Psoas muscle (tissue), 8 donors: Measurements from ENCODE around the gene MRPL19. TPM values are rescaled to one million over a fixed set of nuclear protein-coding genes. Genes with fewer than 3 reads are reported as not detected.

ENCODE experiments used
- ATAC-seq, 4 donors: fragments of 200-7000 bp; cut with Tn5 transposase; one replicate each; pipeline ENCODE4 v1.9.1; 2020; ENCODE audit warnings: moderate library complexity in 3 of 4, mild to moderate bottlenecking in 2 of 4
- DNase-seq, 2 donors: peaks; one replicate each; pipeline ENCODE4 v3.0.0-alpha.2; 2020
- H3K27ac ChIP-seq: fragments of 200-600 bp; one replicate; pipeline ENCODE4 v1.8.0; 2022
- H3K27me3 ChIP-seq, 3 donors: fragments of 200-600 bp in 1 of 3; one replicate each; pipeline versions ENCODE4 v1.6.1 to v1.8.0; 2013 to 2022; ENCODE audit warnings: low read length in 2 of 3, mild to moderate bottlenecking in 2 of 3, moderate library complexity in 1 of 3; ENCODE audit not compliant: insufficient read depth in 3 of 3
- H3K36me3 ChIP-seq, 2 donors: fragments of 200-600 bp in 1 of 2; one replicate each; pipeline versions ENCODE4 v1.6.1 to v1.8.0; 2013 to 2022; ENCODE audit warnings: low read depth in 1 of 2, mild to moderate bottlenecking in 1 of 2, moderate library complexity in 1 of 2; ENCODE audit not compliant: insufficient read depth in 1 of 2
- H3K4me1 ChIP-seq: fragments of 200-600 bp; one replicate; pipeline ENCODE4 v1.8.0; 2022
- H3K4me3 ChIP-seq: fragments of 200-600 bp; one replicate; pipeline ENCODE4 v1.8.0; 2022; ENCODE audit warnings: mild to moderate bottlenecking
- H3K9me3 ChIP-seq: fragments of 200-600 bp; one replicate; pipeline ENCODE4 v1.8.0; 2022
- CTCF ChIP-seq: fragments of 200-600 bp; IDR thresholded peaks from one replicate; pipeline ENCODE4 v1.8.0; 2022; ENCODE audit warnings: antibody characterized with exemption
- WGBS, 3 donors: extraction: QIAGEN DNeasy Blood & Tissue Kit; methylation state at CpG; one replicate each; pipeline versions ENCODE4 v1.1.6 to v1.1.7; 2013; 5-methylcytosine and 5-hydroxymethylcytosine counted together
- intact Hi-C, 2 donors: fragments of 100-400 bp; cut with DNase I; formaldehyde crosslinking; loops; one replicate each; pipeline versions ENCODE4 v1.11.0 to v1.14.2; 2022
- polyA plus RNA-seq, 3 donors: library from polyadenylated mRNA; stranded (reverse); fragments of 200-250 nt; gene quantifications; one replicate each; pipeline ENCODE4 v1.2.3, GENCODE V29; 2013
- total RNA-seq, 4 donors: library from RNA; stranded (reverse); fragmentation: NEBNext Ultra II Directional in 2 of 4; extraction: Animal tissue kit (Norgen Biotek cat#: 25700) in 2 of 4; gene quantifications; one replicate each; pipeline versions ENCODE4 v1.2.1 to v1.2.4, GENCODE V29; 2021 to 2023
- donor health status: healthy with polysubstance abuse.
- donor health status: DM: no; HTN: no; CAD: no; lungs with moderate emphysema.
- donor health status: Bipolar disorder and iron deficiency.
- donor health status: healthy.
- donor health status: DM: yes; HTN: yes; CAD: no.
- donor health status: DM: no; HTN: no; CAD: no.
- donor health status: DM: no; HTN: no; CAD: no.
- donor health status: DM: yes; HTN: yes; CAD: no.

The MRPL19 gene
- total and polyA plus RNA-seq, 7 donors = 32.4 to 88.1 (median 68.6) TPM

GRCh38 chr2:75605770-75606529 is 40.6 kb upstream of the MRPL19 start:
- H3K4me1 ChIP-seq = no peaks in the 10 kb centered on the region
- intact Hi-C loops = loop anchor here (5.0 to 10.0 kb wide), 4 partner anchors 141 to 689 kb away; no protein-coding TSS in a partner anchor
- H3K4me3 ChIP-seq = no peak overlapping the region
- TF ChIP-seq CTCF = no peak
- peaks cover 0 to 29% (median 1%) of the 10 kb centered on the region in 3 donors for H3K27me3 ChIP-seq
- no peak overlapping the region for H3K27ac ChIP-seq
- ATAC-seq = no peak
- no peak for DNase-seq
- no peaks in the 10 kb centered on the region for H3K9me3 ChIP-seq
- no peaks in the 10 kb centered on the region for H3K36me3 ChIP-seq
- 33 to 54% (median 46%) methylated on average over 6 of the region's 6 CpGs for WGBS, 3 donors

DNA sequence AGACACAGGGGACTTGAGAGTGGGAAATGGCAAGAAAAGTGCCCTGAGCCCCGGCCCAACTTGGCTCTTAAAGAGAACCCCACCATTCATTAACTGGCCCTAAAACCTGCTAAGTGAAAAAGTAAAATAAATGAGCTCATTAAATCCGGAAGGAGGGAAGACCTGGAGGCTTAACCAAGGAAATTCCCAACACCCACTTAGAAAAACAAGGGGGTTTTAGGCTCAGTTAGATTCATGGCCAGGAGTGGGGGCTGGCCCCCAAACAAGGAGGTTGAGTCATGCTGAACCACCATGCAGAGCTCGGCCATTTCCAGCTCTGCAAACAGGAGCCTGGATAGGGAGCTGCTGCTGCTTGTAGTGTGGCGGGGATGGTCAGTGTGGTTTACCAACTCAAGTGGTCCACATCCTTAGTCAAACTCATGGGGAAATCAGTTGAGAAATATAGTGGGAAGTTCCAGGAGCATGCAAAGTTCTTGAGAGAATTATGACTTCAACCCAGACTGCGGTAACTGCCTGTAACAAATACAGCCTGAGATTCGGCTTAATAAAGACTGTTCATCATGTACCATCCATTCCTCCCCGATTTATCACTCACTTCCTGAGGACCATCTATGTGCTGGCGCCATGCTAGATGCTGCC is 39.7 kb upstream of the MRPL19 start:
- TF ChIP-seq CTCF = no peak
- H3K27me3 ChIP-seq = peaks cover 0 to 29% (median 1%) of the 10 kb centered on the region in 3 donors
- no peak overlapping the region for H3K4me3 ChIP-seq
- 81 to 87% (median 87%) methylated on average over 8 of the region's 8 CpGs for WGBS, 3 donors
- no peaks in the 10 kb centered on the region for H3K4me1 ChIP-seq
- intact Hi-C loops = loop anchor here (5.0 to 10.0 kb wide), 4 partner anchors 142 to 690 kb away; no protein-coding TSS in a partner anchor
- DNase-seq (no peak), ATAC-seq (no peak)
- H3K9me3 ChIP-seq = no peaks in the 10 kb centered on the region
- H3K27ac ChIP-seq = no peak overlapping the region
- no peaks in the 10 kb centered on the region for H3K36me3 ChIP-seq

- Histone ChIP-seq H3K27me3 (peaks cover 0 to 29% (median 1%) of the 10 kb centered on the region in 3 donors), H3K4me3 (no peak overlapping the region), H3K9me3 (no peaks in the 10 kb centered on the region), H3K36me3 (no peaks in the 10 kb centered on the region), H3K27ac (no peak overlapping the region), H3K4me1 (no peaks in the 10 kb centered on the region)
- WGBS, 3 donors = 88 to 93% (median 93%) methylated on average over 3 of the region's 3 CpGs
- no peak for TF ChIP-seq CTCF
- intact Hi-C loops = loop anchor here (5.0 to 10.0 kb wide), 4 partner anchors 143 to 690 kb away; no protein-coding TSS in a partner anchor
- DNase-seq (no peak), ATAC-seq (no peak)
These were observed 39.2 kb upstream of the MRPL19 start for GRCh38 chr2:75607400-75607798.

DNA sequence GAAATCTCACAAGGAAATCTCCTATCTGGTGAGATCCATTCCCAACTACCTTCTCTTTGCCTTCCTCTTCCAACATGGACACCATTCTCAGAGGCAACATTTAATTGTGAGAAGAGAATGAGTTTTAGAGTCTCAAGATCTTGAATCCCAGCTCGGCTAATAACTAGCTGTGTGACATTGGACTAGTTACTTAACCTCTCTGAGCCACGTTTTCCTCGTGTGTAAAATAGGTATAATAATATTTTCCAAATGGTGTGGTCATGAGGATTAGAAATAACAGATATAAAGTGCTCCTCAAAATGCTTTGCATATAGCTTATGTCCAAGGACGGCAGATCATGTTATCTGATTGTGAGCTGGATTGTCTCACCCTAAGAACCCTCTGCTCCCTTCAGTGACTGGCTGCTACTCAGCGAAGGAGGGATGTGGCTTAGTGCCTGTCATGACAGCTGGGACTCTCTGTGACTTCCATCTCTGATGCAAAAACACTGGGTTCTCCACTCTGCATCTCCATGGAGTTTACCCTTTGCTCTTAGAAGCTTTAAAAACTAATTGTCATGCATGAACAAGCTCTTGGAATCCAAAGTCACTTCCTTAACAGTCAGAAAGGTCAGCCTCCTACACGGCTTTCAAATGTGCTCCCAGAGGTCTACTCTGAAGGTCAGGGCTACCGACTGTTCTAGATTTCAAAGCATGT is 38.4 kb upstream of the MRPL19 start:
- Histone ChIP-seq H3K27ac (no peak overlapping the region), H3K36me3 (no peaks in the 10 kb centered on the region), H3K4me1 (no peaks in the 10 kb centered on the region), H3K27me3 (peaks cover 0 to 29% (median 1%) of the 10 kb centered on the region in 3 donors), H3K4me3 (no peak overlapping the region), H3K9me3 (no peaks in the 10 kb centered on the region)
- no peak for DNase-seq
- no peak for TF ChIP-seq CTCF
- no peak for ATAC-seq
- 43 to 52% (median 46%) methylated on average over 7 of the region's 7 CpGs for WGBS, 3 donors
- intact Hi-C loops = loop anchor here (5.0 to 10.0 kb wide), 4 partner anchors 143 to 691 kb away; no protein-coding TSS in a partner anchor
